GM18519 (cell line): ENCODE results near the gene PTMA.
A peak's percentile ranks its signal among the peaks of the same experiment; 100 is the strongest.
"Not testable (repeated sequence)": the region's sequence is repeated elsewhere in the genome, so short reads cannot be mapped to it uniquely, and the experiment has no call there.

Experiments used
- ATAC-seq: cut with Tn5 transposase; IDR thresholded peaks from one replicate; pipeline ENCODE4 v1.9.1; 2021; ENCODE audit warnings: mild to moderate bottlenecking, moderate library complexity; ENCODE audit not compliant: unreplicated experiment, low FRiP score

PTMA gene

GRCh38 chr2:231691251-231691772 is 17.0 kb upstream of the PTMA start:
- no peak for ATAC-seq

- no peak for ATAC-seq
These were observed 15.5 kb upstream of the PTMA start for GRCh38 chr2:231692847-231693246.

DNA sequence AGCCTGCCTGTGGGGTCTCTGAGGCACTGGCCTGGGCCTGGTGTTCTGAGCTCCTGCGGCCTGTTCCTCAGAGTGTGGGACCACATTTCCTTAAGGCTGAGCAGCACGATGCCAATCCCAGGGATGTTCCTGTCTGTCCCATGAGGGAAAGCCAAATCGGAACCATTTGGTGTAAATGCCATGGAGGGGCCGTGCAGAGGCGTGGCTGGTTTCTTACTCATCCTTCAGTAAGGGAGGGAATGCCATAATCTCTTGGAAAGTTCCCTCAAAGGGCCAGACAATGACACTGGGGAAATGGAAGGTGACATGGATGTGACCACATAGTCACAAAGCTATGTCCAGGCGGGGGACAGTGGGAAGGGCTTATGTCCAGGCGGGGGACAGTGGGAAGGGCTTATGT is 14.4 kb upstream of the PTMA start:
- no peak for ATAC-seq

DNA sequence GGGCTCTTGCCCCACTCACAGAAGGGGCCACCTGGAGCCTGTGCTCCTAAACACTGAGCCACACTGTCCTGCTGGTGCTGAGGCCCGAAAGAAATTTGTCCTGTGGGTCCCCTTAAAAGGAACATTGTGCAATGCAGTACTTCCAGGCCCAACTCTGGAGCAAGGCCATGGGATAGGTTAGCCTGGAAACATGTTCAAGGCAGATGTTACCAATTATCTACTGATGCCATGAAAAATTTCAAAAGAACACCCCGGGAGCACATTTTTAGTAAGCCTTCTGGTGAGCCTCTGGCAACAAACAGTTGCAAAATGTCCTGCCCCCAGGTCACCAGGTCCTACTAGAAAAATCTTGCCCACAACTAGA is 12.3 kb upstream of the PTMA start:
- ATAC-seq, result no peak

- no peak for ATAC-seq
These were observed 9.3 kb upstream of the PTMA start for GRCh38 chr2:231699006-231699405.

GRCh38 chr2:231701456-231702373 is 6.6 kb upstream of the PTMA start:
- ATAC-seq, result no peak

DNA sequence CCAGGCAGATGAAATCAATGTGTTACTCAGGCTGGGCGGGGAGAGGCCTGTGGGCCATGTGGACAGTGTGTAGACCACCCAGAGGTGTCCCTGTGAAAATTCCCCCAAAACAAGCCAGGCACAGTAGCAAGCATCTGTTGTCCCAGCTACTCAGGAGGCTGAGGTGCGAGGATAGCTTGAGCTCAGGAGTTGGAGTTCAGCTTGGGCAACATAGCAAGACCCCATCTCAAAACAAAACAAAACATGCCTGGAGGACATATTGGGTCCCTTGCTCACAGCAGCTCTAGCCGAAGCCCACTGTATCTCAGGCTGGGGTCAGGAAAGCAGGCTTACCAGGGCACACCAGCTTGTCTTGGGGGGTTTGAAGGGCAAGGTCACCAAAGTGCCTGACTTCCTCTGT is 4.3 kb upstream of the PTMA start:
- no peak for ATAC-seq

- ATAC-seq, result peak; percentile 33
These were observed 1.3 kb upstream of the PTMA start for GRCh38 chr2:231706731-231707624.

GRCh38 chr2:231707625-231707926 is 749 bp upstream of the PTMA start:
- peak; percentile 0 for ATAC-seq

GRCh38 chr2:231708773-231709635 is 679 bp downstream of the PTMA start:
- ATAC-seq, result no peak

GRCh38 chr2:231709636-231709980 is 1.3 kb downstream of the PTMA start:
- ATAC-seq, result no peak

DNA sequence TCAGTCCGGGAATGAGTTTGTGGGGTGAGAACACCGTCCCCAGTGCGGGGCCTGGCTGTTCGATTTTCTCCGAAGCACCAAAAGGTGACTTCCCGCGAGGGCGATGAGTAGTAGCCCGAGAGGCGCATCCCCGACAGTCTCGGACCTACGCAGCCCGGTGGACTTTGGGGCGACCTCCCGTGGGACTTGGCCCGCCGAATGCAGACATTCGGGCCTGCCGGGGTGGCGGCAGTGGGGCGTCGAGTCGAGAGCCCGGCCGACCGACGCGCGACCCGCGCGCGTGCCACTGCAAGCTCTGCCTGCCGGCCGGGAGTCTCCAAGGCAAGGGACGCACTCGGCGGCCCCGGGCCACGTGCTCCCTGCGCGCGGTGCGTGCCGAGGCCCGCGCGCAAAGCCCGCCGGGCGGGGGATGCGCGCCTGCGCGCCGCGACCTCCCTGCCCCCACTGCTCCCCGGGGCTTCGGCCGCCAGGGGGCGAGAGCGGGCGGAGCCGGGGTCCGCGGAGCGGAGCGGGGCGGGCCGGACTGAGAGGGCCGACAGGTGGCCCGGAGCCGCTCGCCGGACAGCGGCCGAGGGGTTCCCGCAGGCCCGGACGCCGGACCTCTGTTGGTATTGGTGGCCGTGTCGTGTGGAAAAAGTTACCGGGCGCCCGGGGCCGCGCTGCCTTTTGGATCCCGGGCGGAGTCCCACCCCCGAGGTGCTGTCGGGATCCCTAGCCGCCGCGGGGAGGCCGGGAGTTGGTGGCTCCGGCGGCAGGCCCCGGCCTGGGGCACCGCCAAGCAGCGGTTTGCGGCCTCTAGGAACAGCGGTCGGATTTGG is 1.9 kb downstream of the PTMA start:
- ATAC-seq, result no peak

DNA sequence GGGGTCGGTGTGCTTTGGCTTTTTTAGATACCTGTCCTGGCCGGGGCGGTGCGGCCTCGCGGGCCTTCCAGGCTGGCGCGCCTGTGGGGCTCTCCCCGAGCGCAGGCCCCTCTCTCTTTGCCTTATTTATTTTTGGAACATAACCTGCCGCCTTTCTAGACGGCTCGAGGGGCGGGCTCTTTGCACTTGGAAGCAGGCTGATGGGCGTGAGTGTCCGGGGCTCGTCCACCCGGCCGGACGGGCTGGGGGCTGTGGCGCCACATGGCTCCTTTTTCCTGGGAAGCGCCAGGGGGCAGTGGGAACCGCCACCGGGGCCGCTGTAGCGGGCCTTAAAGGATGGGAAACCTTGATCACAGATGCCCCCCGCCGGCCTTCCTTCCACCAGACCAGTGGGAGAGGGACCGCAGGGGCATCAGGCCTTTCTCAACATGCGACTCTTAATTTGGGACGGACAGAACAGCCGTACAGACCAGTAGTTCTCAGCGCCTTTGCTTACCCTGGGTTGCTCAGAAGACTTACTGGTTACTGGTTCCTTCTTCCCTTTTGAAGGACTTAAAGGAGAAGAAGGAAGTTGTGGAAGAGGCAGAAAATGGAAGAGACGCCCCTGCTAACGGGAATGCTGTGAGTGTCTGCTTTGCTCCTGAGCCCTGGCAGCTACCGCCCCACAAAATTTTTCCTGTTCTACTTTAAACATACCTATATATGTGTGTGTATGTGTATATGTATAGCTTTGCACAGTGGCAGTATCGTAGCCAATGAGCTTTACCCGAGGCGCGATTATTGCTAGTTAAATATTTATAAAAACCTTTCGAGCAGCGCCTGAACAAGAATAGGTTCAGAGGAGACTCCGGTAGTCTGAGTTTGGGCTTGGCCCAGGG is 2.7 kb downstream of the PTMA start:
- no peak for ATAC-seq

DNA sequence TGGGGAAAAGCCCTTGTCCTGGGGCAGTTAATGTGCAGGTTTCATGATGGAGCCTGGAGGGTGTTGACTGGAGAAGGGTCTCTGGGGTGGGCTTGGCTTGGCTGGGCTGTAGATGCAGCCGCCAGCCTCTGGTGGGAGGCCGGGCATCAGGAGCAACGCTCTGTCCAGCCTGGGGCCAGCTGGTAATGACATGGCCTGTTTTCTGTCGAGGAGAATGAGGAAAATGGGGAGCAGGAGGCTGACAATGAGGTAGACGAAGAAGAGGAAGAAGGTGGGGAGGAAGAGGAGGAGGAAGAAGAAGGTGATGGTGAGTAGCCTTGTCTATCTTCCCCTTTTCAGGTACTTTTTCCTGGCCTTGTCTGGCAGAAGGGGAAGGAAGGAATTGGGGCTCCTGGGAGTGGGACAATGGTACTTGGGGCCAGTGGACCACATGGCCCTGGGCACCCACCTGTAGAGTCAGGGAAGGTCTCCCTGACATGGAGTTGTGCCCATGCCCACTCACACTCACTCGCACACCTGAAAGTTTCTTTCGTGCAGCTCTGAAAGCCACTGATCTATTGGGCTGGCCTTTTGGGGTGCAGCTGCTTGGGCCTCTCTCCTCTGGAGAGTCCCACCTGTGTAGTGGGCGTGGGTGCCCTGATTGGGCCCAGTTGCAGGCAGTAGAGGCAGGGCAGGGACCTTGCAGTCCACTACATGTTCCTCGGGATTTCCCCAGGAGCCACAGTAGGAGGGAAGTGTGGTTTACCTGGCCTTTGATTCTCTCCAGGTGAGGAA is 3.5 kb downstream of the PTMA start:
- no peak for ATAC-seq

DNA sequence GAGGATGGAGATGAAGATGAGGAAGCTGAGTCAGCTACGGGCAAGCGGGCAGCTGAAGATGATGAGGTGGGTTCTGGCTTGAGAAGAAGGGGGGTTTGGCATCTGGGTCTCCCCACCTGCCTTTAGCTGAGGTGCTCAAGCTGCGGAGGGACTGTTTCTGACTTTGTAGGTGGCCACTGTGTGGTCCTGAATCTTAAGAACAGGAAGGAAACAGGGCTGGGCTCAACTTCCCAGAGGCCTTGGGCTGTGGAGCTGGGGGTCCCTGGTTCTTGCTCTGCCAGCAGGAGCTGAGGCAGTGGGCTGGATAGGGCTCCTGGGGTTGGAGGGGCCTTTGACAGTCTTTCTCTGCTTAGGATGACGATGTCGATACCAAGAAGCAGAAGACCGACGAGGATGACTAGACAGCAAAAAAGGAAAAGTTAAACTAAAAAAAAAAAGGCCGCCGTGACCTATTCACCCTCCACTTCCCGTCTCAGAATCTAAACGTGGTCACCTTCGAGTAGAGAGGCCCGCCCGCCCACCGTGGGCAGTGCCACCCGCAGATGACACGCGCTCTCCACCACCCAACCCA is 4.2 kb downstream of the PTMA start:
- ATAC-seq, result not testable (repeated sequence)

DNA sequence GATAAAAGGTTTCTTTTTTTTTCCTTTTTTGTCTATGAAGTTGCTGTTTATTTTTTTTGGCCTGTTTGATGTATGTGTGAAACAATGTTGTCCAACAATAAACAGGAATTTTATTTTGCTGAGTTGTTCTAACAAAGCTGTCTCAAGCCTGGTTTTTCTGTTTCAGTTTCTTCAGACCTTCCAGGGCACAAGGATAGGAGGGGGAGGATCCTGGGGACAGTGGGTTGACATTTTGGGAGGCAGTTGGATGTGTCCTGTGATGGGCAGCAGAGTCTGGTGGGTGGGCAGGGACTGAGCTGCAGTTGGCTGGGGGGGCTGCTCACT is 5.0 kb downstream of the PTMA start:
- not testable (repeated sequence) for ATAC-seq

DNA sequence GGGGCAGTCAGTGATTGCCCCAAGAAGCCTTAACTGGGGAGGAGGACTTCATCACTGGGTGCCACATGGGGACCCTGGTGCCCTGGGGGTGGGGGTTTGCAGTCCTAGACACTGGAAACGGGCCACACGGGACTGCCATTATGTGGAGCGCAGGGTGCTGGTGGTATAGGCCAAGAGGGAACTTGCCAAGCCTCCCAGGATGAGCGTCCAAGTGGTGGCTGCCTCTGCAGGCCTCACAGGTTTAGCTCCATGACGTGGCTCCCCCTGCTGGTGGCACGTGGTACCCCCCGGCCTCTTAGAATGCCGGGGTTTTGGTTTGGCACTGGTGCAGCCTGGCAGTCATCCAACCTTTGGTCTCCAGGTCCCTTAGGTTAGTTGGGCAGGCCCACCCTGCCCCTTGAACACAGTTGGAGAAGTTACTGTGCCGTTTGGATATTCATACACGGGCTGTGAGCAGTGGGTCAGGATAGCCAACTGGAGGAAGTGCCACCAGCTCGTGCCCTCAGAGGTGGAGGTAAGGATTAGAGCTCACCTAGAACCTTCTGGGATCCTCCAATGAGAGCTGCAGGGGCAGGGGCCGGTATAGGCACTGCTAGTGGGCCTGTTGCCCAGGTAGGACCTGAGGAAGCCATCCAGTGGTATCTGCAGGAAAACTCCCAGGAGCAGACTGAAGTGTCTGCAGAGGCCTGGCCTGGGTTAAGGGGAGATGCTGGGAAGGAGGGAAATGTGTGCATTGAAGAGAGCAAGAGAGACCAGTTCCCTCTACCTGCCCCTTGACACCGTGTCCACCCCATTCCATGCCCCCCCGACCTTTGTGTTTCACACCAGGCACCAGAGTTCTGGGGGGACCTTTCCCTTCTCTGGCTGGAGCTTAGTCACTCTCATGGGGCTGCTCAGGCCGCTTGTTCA is 5.7 kb downstream of the PTMA start:
- no peak for ATAC-seq
